ENCODE measurements around the gene PSMD11.

Gene PSMD11

GRCh38 chr17:32491371-32492263 is 47.3 kb downstream of the PSMD11 start:
- DNase-seq: no peak

- DNase-seq: no peak
These were observed 47.9 kb downstream of the PSMD11 start for GRCh38 chr17:32492264-32492589.

DNA sequence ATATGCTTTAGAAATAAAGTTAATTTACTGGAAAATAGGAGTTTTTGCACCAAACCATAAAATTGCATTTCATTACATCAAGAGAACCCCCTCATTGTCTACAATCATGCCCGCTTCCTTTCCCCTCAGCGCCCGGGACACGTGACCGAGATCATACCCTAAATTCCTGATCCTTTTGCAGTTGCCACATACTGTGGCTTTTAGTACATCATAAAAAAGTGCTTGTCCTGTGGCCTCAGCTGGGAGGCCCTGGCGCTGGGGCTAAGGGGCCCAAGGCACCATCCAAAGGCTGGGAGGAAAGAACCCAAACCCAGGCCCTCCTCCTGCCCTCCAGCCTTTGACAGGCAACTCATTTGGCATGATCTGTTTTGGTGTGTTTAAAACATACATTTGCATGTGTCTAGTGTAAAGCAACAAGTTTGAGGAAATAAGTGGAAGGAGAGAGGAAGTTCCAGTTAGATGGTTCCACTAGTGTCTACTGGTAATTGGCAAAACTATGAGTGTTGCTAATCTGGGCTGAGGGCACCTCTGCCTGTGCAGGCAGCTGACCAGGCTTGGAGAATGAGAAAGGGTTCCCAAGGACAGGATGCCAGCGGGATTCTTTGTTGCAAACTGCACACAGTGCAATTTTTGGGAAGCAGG is 48.5 kb downstream of the PSMD11 start:
- DNase-seq: no peak

DNA sequence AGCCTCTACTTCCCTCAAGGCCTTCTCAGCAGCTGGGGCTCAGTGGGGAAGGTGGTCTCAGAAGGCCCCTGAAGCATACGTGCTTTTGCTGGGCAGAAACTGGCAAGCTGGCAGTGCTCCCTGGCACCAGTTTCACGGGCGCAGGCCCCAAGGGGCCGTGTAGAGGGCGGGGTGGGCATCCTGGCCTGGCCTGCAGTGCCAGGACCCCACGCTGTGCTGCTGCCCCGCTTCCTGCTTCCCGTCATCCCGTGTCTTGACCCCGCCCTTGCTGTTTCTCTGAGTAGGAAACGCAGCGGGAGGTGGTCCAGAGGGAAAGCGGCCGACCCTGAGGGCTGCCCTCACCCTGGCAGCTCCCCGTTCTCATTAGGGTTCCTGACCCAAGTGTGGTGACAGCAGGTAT is 49.3 kb downstream of the PSMD11 start:
- no peak for DNase-seq

DNA sequence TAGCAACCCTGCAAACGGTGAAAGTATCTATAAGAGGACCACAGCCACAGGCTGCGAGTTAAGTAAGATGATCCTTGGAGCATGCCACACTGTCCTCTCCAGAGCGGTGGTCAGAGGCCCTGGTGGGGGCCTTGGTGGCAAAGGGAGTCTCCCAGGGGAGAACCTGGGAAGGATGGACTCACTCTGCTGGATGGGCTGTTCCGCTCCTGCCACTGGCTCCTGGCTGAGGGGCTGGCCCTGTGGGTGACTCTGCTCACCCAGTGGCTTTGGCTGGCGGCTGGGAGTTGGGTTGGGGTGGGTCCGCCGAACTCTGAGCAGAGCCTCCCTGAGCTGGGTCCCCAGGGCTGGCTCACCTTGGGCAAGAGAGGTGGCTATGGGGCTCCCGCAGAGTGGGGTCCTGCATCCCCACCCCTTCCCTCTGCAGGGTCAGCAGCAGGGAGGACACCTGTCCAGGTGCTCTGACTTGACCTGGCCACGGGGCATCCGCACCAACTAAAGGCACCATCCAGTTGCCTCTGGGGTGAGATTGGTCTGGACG is 49.7 kb downstream of the PSMD11 start:
- DNase-seq: no peak

- DNase-seq: no peak
These were observed 50.5 kb downstream of the PSMD11 start for GRCh38 chr17:32494621-32495358.

DNA sequence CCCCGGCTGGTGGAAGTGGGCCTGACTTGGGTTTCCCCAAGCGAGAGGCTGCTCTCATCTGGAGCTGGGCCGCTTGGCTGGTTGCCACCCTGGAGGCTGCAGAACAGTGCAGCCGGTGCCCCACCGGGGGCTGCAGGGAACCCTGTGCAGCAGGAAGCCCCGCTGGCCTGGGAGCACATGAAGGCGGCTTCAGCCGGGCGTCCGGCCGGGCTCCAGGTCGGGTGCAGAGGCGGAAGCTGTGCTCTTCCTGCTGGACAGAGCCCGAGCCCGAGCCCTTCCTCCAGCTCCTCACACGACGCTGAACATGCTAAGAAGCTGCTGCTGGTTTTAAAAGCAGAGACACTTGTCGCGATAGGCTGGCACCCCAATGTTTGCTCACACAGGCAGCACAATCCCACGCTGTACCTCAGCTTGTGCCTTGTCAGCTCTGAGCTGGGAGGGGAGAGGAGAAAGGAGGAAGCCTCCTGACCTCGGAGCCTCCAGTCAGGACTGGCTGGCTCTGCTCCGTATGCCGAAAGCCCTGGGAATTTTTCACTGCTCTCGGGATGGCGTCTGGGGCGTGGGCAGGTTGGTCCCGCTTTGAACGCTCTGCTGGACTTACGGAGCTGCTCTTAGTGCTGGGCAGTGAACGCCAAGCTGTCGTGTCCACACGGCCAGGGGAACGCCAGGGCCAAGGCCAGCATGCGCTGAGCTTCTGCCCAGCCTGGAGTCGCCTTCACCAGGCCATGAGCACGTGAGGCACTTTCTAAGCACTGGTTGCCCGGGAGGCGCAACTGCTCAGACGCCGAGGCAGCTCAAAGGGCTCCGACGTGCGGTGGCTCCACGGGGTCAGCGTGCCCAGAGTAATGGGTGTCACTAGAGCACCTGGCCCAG is 51.3 kb downstream of the PSMD11 start:
- DNase-seq: no peak

DNA sequence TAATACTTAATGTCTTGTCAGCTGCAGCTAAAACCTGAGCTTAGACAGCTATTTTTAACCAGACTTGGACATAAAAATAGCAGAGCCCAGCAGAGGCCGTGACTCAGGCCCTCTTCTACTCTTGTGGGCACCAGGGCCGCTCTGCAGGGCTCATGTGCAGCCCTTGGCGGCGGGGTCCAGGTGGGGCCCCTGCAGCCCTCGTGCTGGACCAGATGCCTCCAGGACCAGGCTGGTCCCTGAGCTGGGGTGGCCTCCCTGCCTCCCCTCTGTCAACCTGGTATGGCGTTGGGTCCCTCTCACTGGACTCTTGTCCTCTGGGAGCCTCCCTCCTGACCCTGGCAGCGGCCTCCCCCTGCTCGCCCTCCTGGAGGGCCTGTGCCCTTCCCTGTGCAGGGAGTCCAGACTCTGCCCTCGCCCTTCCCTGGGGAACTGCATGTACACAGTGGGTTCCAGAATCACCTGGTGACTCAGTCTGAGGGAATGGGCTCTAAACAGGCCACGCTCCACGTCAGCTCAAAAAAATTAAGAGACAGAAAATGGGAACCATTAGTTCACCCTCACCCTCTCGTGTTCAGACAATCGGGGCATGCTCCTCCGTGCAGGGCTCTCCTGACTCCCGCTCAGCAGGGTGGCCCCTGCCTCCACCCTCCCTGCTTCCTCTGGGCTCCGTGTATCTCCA is 52.2 kb downstream of the PSMD11 start:
- no peak for DNase-seq

GRCh38 chr17:32497431-32498205 is 53.3 kb downstream of the PSMD11 start:
- DNase-seq: no peak

- DNase-seq: no peak
These were observed 54.1 kb downstream of the PSMD11 start for GRCh38 chr17:32498391-32498790.

GRCh38 chr17:32502013-32502412 is 57.7 kb downstream of the PSMD11 start:
- DNase-seq: no peak

- DNase-seq: no peak
These were observed 58.4 kb downstream of the PSMD11 start for GRCh38 chr17:32502710-32503109.

DNA sequence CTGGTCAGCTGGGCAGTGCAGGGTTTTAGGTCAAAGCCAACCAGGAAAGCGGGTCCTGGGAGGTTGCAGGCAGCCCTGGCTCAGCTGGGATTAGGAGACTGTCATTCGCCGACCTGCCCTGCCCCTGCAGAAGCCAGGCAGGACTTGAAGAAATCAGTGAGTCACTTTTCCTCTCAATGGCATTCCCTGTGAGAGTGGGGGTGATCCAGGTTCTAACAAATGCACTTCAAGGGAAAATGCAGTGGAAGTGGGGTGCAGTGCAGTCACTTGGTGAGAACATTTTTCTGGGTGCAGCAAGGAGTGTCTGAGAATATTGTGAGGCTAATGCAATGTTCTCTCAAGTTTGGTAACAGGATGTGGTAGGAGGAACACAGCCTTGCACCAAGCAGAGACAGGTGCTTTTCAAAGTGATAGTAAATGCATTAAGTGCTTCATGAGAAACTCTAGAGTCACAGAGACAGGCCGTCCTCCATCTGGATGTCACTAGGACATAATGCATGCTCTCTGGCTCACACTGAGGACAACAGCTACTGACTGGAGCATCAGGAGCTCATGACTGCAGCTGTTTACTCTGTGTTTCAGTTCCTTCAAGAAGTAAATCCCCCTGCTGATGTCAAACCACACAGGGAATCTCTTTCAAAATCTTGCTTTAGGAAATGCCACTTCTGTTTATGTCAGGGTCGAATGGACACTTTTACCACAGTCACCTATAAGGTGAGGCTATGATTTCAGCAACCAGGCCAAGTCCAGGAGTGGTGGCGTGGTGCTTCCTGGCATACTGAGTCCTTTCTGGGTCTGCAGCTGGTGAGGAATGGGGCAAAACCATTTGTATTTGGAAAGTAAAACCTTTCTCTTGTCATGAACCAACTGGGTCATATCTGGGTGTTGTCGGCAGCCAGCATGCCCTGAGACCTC is 59.2 kb downstream of the PSMD11 start:
- no peak for DNase-seq

GRCh38 chr17:32504166-32504990 is 60.1 kb downstream of the PSMD11 start:
- no peak for DNase-seq

GRCh38 chr17:32508926-32509325 is 64.6 kb downstream of the PSMD11 start:
- DNase-seq: no peak

GRCh38 chr17:32510466-32510865 is 66.2 kb downstream of the PSMD11 start:
- DNase-seq: no peak

- DNase-seq: no peak
These were observed 68.0 kb downstream of the PSMD11 start for GRCh38 chr17:32512328-32512727.

DNA sequence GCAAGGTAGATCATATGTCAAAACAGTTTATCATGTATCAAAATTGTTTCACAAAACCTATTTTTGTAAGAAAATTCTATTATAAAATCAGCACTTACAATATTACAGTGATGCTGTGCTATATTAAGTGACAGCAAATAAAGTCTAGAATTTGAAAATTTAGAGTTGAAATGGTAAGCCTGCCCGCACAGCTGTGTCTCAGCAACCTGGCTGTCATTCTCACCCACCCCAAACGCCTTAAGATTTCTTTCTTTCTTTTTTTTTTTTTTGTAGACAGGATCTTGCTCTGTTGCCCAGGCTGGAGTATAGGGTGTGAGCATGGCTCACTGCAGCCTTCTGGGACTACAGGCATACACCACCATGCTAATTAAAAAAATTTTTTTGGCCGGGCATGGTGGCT is 69.3 kb downstream of the PSMD11 start:
- DNase-seq: no peak

GRCh38 chr17:32514606-32515005 is 70.3 kb downstream of the PSMD11 start:
- DNase-seq: no peak

Data from activated T-cell treated with anti-CD3 and anti-CD28 coated beads, Interleukin-2, amount 50 U/mL, for 1 hour (primary cell).